ENCODE data around the gene HHEX.

- no peak for TF ChIP-seq CTCF (IDR thresholded peaks at IDR 0.05)
- TF ChIP-seq ZFX (IDR thresholded peaks at IDR 0.05; ENCODE audit: borderline replicate concordance): no peak
Measured at GRCh38 chr10:92696606-92697383, 7.0 kb downstream of the HHEX start.

All from 22Rv1 (cell line).